Rectal smooth muscle tissue (tissue), 1 donor: Measurements from ENCODE around the gene MAP3K3.

Experiments
- H3K27ac ChIP-seq: one replicate; pipeline ENCODE4 v1.7.0; 2013; ENCODE audit warnings: low read depth, low read length, inconsistent platforms
- H3K27me3 ChIP-seq: one replicate; pipeline ENCODE4 v1.7.0; 2013; ENCODE audit warnings: low read length; ENCODE audit not compliant: control insufficient read depth, insufficient read depth
- H3K36me3 ChIP-seq: one replicate; pipeline ENCODE4 v1.7.0; 2013; ENCODE audit warnings: low read length; ENCODE audit not compliant: control insufficient read depth, insufficient read depth
- H3K4me1 ChIP-seq: one replicate; pipeline ENCODE4 v1.7.0; 2013; ENCODE audit warnings: low read length; ENCODE audit not compliant: control insufficient read depth, insufficient read depth
- H3K4me3 ChIP-seq: one replicate; pipeline ENCODE4 v1.7.0; 2013; ENCODE audit warnings: low read length
- H3K9ac ChIP-seq: one replicate; pipeline ENCODE4 v1.7.0; 2013; ENCODE audit warnings: low read length

Gene MAP3K3

GRCh38 chr17:63600569-63601438 is 21.4 kb upstream of the MAP3K3 start, which contains the start of gene TACO1:
Gene TACO1, plus strand, starts transcription at chr17:63600895. Its CDS starts 189 bp downstream, at chr17:63601084.
- peak within 1 kb of the TSS; percentile 85 for H3K9ac ChIP-seq
- H3K36me3 ChIP-seq, result peaks cover 10% of the 10 kb centered on the region
- H3K27me3 ChIP-seq, result no peaks in the 10 kb centered on the region
- peak within 1 kb of the TSS; percentile 69 for H3K27ac ChIP-seq
- H3K4me3 ChIP-seq, result peak within 1 kb of the TSS; percentile 69
- peaks cover 9% of the 10 kb centered on the region for H3K4me1 ChIP-seq

- no peaks in the 10 kb centered on the region for H3K27me3 ChIP-seq
- H3K4me1 ChIP-seq, result peaks cover 9% of the 10 kb centered on the region
- H3K27ac ChIP-seq, result peak overlapping the region; percentile 69
- peaks cover 12% of the 10 kb centered on the region for H3K36me3 ChIP-seq
- peak overlapping the region; percentile 85 for H3K9ac ChIP-seq
- peak overlapping the region; percentile 69 for H3K4me3 ChIP-seq
Measured at GRCh38 chr17:63601439-63602371, 20.5 kb upstream of the MAP3K3 start.

- H3K9ac ChIP-seq, result no peak overlapping the region
- no peaks in the 10 kb centered on the region for H3K27me3 ChIP-seq
- H3K4me3 ChIP-seq, result no peak overlapping the region
- H3K27ac ChIP-seq, result no peak overlapping the region
- no peaks in the 10 kb centered on the region for H3K4me1 ChIP-seq
- H3K36me3 ChIP-seq, result peaks cover 27% of the 10 kb centered on the region
Measured at GRCh38 chr17:63609816-63610573, 12.2 kb upstream of the MAP3K3 start.

GRCh38 chr17:63610854-63611253 is 11.4 kb upstream of the MAP3K3 start:
- Histone ChIP-seq H3K9ac (no peak overlapping the region), H3K4me3 (no peak overlapping the region), H3K27ac (no peak overlapping the region), H3K4me1 (no peaks in the 10 kb centered on the region), H3K36me3 (peaks cover 21% of the 10 kb centered on the region), H3K27me3 (no peaks in the 10 kb centered on the region)

GRCh38 chr17:63611354-63611753 is 10.9 kb upstream of the MAP3K3 start:
- Histone ChIP-seq H3K4me1 (no peaks in the 10 kb centered on the region), H3K27me3 (no peaks in the 10 kb centered on the region), H3K9ac (no peak overlapping the region), H3K27ac (no peak overlapping the region), H3K4me3 (no peak overlapping the region), H3K36me3 (peaks cover 18% of the 10 kb centered on the region)

- no peak overlapping the region for H3K4me3 ChIP-seq
- H3K27me3 ChIP-seq, result no peaks in the 10 kb centered on the region
- H3K27ac ChIP-seq, result no peak overlapping the region
- H3K9ac ChIP-seq, result no peak overlapping the region
- peaks cover under 1% of the 10 kb centered on the region for H3K36me3 ChIP-seq
- no peaks in the 10 kb centered on the region for H3K4me1 ChIP-seq
Measured at GRCh38 chr17:63613663-63614062, 8.6 kb upstream of the MAP3K3 start.

- Histone ChIP-seq H3K4me1 (peaks cover 10% of the 10 kb centered on the region), H3K27ac (peak overlapping the region; percentile 69), H3K27me3 (no peaks in the 10 kb centered on the region), H3K36me3 (no peaks in the 10 kb centered on the region), H3K9ac (peak overlapping the region; percentile 27), H3K4me3 (peak overlapping the region; percentile 83)
Measured at GRCh38 chr17:63621229-63621683, 961 bp upstream of the MAP3K3 start.

- Histone ChIP-seq H3K36me3 (no peaks in the 10 kb centered on the region), H3K4me3 (peak overlapping the region; percentile 66), H3K4me1 (peaks cover 10% of the 10 kb centered on the region), H3K9ac (peak overlapping the region; percentile 49), H3K27me3 (no peaks in the 10 kb centered on the region), H3K27ac (peak overlapping the region; percentile 78)
Measured at GRCh38 chr17:63622574-63623390, 565 bp downstream of the MAP3K3 start.

- H3K36me3 ChIP-seq, result no peaks in the 10 kb centered on the region
- no peaks in the 10 kb centered on the region for H3K27me3 ChIP-seq
- peak overlapping the region; percentile 6 for H3K9ac ChIP-seq
- H3K4me1 ChIP-seq, result peaks cover 10% of the 10 kb centered on the region
- no peak overlapping the region for H3K27ac ChIP-seq
- peak overlapping the region; percentile 66 for H3K4me3 ChIP-seq
Measured at GRCh38 chr17:63623786-63624530, 1.7 kb downstream of the MAP3K3 start.

- peak overlapping the region; percentile 26 for H3K4me3 ChIP-seq
- no peaks in the 10 kb centered on the region for H3K36me3 ChIP-seq
- no peak overlapping the region for H3K9ac ChIP-seq
- no peak overlapping the region for H3K27ac ChIP-seq
- H3K27me3 ChIP-seq, result no peaks in the 10 kb centered on the region
- peaks cover 10% of the 10 kb centered on the region for H3K4me1 ChIP-seq
Measured at GRCh38 chr17:63624531-63624880, 2.3 kb downstream of the MAP3K3 start.
